GM12874 (cell line): Measurements from ENCODE around the gene VTI1A.

Experiments
- CTCF ChIP-seq: IDR thresholded peaks from 2 replicates; pipeline ENCODE4 v1.5.1; 2011; ENCODE audit warnings: low read depth, mild to moderate bottlenecking, control low read depth, low read length, moderate library complexity; ENCODE audit not compliant: insufficient read depth

Gene VTI1A

GRCh38 chr10:112593023-112593422 lies 146.0 kb downstream of the VTI1A start:
- TF ChIP-seq CTCF, result no peak

GRCh38 chr10:112601214-112602090 lies 154.4 kb downstream of the VTI1A start:
- no peak for TF ChIP-seq CTCF

GRCh38 chr10:112603062-112603461 lies 156.0 kb downstream of the VTI1A start:
- TF ChIP-seq CTCF, result no peak

GRCh38 chr10:112605063-112605462 lies 158.0 kb downstream of the VTI1A start:
- no peak for TF ChIP-seq CTCF

GRCh38 chr10:112607506-112607905 lies 160.5 kb downstream of the VTI1A start:
- no peak for TF ChIP-seq CTCF

GRCh38 chr10:112613620-112614019 lies 166.6 kb downstream of the VTI1A start:
- TF ChIP-seq CTCF, result no peak

- TF ChIP-seq CTCF, result no peak
Observed at GRCh38 chr10:112614072-112614471, 167.1 kb downstream of the VTI1A start.
